GM12892 (cell line): Measurements from ENCODE around the gene DCUN1D2.

Source experiments
- POLR2AphosphoS5 ChIP-seq: IDR thresholded peaks from 2 replicates; pipeline ENCODE4 v1.6.1; 2011; ENCODE audit warnings: low read depth, low read length, control low read depth
- TAF1 ChIP-seq: IDR thresholded peaks from 2 replicates; pipeline ENCODE4 v1.6.1; 2011; ENCODE audit warnings: low read depth, mild to moderate bottlenecking, control low read depth, low read length, borderline replicate concordance

DNA sequence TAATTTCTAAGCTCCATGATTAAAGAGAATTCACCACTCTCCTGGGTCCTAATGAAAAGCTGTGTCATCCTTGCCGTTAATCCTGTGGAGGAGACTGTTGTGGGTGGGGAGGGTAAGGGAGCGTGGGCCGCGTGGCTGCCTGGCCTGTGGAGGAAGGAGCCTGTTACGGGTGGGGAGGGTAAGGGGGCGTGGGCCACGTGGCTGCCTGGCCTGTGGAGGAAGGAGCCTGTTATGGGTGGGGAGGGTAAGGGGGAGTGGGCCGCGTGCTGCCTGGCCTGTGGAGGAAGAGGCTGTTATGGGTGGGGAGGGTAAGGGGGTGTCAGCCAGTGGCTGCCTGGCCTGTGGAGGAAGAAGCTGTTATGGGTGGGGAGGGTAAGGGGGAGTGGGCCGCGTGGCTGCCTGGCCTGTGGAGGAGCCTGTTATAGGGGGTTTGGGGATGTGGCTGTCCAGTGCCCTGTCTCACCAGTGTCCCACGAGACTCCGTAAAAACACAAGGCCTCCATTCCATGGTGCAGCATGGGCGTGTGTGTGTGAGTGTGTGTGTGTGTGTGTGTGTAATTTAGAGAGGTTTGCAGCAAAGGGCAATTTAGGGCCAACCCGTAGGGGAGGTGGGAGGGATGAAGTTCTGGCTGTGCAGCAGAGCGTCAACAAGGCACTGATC lies 15.6 kb upstream of the DCUN1D2 start:
- TF ChIP-seq TAF1 = no peak
- TF ChIP-seq POLR2AphosphoS5 = no peak
